Glomerular endothelial cell (primary cell): ENCODE results near the gene TIMM50. TPM values are rescaled to one million over a fixed set of nuclear protein-coding genes. Genes with fewer than 3 reads are reported as not detected.
"Not testable (repeated sequence)": the region's sequence is repeated elsewhere in the genome, so short reads cannot be mapped to it uniquely, and the experiment has no call there.

Experiments
- DNase-seq: peaks from one replicate; pipeline ENCODE4 v3.0.0-alpha.2; 2011; ENCODE audit warnings: low read depth, low spot score; ENCODE audit errors: extremely low read depth
- total RNA-seq: library from RNA; depleted of rRNA; stranded (reverse); fragments of >200 nt; gene quantifications from 2 replicates; pipeline ENCODE4 v1.2.3, GENCODE V29; 2015

Gene TIMM50
- 64.0 and 64.8 TPM in 2 replicates for total RNA-seq

DNA sequence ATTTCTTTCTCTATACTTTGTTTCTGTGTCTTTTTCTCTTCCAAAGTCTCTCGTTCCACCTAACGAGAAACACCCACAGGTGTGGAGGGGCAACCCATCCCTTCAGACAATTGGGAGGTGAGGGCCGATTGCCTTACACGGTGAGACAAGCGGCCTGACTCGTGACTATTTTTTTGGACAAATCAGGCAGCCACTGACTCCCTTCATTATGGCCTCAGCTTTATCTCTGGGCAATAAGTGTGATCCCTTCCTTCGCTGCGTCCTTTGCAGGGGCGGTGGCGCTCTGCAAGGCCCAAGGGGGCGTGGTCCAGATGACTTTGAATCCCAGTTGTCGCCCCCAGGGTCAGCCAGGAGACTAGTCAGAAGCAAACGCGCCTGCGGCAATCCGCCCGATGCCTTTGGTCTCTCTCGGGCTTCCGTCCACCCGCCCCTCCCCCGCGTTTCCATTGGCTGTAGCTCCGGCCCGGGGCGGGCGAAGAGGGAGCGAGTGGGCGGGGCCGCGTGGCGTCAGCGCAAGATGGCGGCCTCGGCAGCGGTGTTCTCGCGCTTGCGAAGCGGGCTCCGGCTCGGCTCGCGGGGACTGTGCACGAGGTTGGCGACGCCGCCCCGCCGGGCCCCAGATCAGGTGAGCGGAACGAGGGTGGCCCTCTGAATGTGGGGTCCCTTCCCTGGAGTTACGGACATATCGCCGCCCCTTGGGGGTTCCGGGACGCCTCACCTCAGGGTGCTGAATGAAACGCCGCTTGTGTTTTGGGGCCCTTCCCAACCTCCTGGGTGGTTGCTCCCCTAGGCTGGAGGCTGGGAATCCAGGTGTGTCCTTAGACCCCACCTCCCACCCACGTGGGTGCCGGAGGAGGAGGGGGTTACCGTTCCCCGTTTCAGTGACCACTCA is at the start of gene TIMM50:
TIMM50 (plus strand) TSS at position 502 of the 892 bp plus-strand sequence; CDS start at position 518, 16 bp downstream.
- DNase-seq, result peak; percentile 50

DNA sequence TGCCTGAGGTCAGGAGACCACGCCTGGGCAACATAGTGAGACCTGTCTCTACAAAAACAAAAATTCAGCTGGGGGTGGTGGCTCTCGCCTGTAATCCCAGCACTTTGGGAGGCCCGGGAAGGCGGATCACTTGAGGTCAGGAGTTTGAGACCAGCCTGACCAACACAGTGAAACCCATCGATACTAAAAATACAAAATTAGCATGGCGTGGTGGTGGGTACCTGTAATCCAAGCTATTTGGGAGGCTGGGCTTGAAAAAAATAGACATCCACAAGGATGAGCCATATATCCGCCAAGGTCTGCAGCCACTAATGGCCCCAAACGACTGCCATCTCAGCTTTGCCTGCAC is 48.0 kb upstream of the TIMM50 start:
- no peak for DNase-seq

DNA sequence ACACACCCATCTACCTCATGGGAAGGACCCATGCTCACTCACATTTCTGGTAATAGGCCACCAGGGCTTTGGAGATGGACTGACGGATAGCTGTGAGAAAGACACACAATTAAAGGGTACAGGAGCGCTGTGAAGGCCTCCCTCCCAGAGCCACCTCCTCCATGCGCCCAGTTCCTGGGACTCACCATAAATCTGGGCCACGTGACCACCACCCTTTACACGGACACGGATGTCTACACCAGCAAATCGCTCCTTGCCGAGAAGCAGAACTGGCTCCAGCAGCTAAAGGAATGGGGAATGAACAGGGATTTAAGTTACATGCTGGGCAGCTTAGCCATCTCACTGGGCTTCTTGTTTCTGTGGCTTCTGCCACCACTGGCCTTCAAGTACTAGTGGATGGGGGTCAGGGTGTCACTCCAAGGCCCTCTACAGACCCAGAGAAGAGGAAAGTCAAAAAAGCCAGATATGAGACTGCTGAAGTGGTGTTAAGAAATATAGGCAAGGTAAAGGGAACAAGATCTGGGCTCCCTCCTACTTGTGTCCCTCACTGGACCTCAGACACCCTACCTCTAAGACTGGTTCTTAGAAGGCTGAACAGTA is 47.1 kb upstream of the TIMM50 start:
- DNase-seq, result no peak

DNA sequence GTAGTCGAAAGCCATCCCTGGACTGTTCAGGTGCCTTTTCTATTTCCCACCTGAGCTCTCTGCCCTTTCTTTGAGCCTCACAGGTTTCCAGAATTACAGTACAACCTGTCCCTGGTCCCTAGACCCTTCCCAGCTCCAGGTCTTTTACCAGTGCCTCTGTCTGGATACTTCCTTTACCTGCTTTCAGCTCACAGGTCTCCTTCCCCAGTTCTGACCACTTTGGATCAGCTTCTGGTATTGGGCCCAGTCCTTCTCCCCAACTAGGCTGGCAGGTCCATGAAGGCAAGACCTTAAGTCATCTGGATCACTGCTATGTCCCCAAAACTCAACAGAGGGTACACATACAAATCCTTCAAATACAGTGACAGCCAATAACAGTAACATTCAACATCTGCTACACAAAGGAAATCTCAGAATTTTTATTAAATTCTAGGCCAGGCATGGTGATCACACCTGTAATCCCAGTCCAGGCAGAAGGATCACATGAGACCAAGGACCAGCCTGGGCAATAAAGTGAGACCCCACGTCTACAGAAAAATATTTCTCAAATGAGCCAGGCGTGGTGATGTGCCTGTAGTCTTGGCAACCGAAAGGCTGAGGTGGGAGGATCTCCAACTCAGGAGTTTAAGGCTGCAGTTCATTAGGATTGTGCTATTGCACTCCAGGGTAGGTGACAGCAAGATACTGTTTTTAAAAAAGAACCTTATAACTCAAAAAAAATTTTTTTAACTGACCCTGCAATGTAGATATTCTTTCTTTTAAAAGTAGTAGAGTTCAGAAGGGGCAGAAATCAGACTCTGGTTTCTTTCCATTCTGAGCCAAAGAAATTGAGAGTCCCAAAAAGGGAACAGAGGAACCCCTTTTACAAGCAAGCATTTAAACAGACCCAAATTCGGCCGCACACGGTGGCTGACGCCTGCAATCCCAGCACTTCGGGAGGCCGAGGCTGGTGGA is 46.2 kb upstream of the TIMM50 start:
- no peak for DNase-seq

DNA sequence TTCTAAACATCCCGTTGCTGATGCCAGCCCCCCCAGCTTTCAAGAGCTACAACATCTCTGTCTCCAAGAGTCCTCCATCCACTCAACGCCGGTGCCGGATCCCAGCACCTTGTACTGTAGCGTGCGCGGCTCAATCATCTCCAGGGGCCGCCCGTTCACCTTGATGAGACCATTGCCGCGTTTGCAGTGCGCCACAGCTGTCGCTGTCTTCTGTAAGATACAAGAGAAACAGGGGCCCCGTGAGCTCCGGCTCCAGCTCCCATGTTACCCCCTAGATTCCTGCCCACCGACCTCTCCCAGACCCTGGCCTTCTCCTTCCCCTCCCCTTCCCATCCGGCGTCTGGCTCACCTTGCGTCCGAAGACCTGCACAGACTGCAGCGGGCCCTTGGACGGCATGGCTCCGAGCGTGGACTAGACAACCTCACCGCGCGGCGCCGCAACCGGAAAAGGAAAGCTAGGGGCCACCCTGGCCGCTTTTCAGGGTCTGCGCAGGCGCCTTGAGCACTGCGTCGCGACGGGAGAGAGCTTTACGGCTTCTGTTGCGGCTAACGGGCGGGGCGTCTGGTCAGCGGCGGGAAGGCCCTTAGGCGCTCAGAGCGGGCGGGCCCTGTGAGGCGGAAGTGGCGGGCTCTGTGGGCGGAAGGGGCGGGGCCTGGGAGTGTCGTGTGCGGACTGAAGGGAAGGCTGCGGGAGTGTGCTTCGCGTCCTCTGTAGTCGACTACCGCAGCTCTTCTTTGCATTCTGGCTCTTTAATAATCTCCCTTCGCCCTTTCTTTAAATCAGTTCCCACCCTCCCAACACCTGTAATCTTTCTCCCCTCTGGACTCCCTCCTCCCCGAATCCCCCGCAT is 44.9 kb upstream of the TIMM50 start, which contains the start of gene RPS16:
RPS16 (minus strand) TSS at position 451 of the 851 bp plus-strand sequence; CDS start at position 397, 54 bp downstream.
- peak; percentile 65 for DNase-seq

DNA sequence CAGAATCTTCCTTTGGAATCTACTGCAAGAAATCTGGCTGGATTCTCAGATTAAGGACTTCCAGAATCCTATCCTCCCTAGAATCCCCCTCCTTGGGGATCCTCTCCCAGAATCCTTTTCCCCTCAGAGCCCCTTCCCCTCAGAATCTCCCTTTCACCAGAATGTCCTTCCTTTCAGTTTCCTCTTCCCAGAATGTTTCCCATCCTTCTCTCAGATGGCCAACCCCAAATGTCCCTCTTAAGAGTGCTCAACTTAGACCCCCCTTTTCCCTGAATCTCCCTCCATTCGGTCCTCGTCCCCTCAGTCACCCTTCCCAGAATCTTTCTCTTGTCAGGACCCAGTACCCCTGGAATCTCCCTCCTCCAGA is 44.3 kb upstream of the TIMM50 start:
- no peak for DNase-seq

DNA sequence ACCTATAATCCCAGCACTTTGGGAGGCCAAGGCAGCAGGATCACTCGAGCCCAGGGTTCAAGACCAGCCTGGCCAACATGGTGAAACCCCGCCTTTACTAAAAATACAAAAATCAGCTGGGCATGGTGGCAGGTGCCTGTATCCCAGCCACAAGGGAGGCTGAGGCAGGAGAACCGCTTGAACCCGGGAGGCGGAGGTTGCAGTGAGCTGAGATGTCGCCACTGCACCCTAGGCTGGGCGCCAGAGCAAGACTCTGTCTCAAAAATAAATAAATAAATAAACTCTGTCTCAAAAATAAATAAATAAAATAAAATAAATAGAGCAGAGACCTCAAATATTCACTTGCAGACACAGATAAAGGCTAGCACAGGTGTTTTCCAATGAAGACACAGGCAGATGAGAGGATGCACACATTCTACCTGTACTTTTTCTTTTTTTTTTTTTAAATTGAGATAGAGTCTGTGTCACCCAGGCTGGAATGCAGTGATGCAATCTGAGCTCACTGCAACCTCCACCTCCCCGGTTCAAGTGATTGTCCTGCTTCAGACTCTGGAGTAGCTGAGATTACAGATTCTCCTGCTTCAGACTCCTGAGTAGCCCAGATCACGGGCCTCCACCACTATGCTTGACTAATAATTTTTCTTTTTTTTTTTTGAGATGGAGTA is 42.2 kb upstream of the TIMM50 start:
- no peak for DNase-seq

DNA sequence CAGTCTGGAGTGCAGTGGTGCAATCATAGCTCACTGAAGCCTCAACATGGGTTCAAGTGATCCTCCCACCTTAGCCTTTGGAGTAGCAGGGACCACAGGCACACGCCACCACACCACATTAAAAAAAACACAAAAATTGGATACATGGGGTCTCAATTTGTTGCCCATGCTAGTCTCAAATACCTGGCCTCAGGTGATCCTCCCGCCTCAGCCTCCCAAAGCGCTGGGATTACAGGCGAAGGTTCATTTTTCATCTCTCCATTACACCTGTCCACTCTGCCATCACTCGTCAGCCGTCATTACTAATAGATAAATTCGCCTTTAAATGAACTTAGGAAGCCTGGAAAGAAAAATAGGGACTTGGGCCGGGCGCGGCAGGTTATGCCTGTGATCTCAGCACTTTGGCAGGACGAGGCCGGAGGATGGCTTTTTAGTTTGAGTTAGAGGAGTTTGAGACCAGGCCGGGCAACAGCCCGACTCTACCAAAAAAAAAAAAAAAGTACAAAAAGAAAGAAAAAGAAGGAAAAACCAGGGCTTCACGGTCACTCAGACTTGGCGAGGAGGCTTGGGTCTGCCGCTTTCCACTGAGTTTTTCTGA is 35.9 kb upstream of the TIMM50 start:
- no peak for DNase-seq

DNA sequence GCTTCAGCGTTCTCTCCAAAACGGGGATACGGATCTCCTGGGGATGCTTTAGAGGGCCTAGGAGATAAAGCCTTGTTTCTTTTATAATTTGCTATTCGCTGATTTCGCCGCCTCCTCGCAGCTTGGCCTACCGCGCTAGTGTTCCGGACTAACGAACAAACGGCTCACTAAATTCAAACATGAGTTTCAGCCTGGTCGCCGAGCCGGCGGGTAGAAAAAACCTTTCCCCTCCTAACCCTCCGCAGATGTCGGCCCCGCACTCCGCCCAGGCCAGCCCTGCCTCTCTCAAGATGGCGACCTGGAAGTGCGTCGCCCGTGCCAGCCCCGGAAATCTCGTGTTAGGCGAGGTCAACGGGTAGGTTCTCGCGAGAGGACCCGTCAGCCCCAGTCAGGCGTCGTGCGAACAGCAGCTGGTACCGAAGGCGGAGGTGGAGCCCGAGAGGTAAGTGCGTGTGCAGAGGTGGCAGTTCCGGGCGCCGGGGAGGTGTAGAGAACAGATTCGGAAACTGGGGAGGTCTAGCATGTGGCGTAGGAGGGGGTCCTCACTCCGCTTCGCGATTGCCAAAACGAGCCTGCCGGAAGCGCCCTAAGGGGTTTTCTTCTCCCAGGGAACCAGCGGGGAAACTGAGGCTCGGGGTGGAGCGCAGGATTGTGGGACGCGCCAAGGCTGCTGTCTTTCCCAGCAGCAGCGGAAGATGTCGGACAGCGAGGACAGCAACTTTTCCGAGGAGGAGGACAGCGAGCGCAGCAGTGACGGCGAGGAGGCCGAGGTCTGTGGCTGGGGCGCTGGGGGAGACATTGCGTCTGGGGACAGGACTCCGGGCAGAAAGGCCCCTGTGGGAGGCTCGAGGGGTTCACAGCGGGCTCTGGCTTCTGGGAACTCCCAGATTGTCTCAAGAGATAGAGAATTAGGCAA is 35.2 kb upstream of the TIMM50 start, which contains the start of gene SUPT5H:
SUPT5H (plus strand) TSS at position 387 of the 916 bp plus-strand sequence; CDS start at position 696, 309 bp downstream.
- DNase-seq, result peak; percentile 81

DNA sequence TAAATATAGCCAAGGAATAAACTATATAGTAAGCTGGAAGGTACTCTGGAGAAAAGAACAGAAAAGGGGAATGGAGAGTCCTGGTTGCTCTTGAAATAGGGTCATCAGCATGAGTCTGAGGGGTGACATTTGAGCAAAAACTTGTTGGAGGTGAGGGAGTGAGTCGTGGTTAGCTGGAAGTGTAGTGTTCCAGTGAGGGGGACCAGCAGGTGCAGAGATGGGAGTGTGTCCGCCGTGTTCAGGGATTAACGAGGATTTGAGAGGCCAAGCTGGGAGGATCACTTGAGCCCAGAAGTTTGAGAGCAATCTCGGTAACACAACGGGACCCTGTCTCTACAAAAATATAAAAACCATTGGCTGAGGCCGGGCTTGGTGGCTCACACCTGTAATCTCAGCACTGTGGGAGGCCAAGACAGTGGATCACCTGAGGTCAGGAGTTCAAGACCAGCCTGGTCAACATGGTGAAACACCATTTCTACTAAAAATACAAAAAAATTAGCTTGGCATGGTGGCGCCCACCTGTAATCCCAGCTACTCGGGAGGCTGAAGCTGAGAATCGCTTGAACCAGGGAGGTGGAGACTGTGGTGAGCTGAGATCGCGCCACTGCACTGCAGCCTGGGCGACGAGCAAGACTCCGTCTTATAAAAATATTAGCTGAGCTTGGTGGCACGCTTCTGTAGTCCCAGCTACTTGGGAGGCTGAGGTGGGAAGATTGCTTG is 34.1 kb upstream of the TIMM50 start:
- DNase-seq, result no peak

DNA sequence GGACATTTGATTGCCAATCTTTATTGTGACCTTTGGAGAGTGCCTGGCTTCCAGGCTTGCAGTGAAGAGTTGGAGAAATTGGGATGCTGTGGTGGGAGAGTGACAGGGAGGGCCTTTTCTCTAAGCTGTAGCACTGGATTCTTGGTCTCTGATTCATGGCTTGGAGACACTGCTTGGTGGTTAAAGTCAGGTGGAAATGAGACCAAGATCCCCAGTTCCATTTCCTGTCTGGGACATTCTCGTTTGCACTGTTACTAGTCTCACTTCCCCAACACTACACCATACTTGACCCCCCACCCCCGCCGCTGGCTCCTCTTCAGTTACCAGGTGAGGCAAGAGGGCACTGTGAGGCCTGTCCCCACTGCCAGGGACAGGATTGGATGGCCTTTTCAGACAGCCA is 32.4 kb upstream of the TIMM50 start:
- DNase-seq, result no peak

DNA sequence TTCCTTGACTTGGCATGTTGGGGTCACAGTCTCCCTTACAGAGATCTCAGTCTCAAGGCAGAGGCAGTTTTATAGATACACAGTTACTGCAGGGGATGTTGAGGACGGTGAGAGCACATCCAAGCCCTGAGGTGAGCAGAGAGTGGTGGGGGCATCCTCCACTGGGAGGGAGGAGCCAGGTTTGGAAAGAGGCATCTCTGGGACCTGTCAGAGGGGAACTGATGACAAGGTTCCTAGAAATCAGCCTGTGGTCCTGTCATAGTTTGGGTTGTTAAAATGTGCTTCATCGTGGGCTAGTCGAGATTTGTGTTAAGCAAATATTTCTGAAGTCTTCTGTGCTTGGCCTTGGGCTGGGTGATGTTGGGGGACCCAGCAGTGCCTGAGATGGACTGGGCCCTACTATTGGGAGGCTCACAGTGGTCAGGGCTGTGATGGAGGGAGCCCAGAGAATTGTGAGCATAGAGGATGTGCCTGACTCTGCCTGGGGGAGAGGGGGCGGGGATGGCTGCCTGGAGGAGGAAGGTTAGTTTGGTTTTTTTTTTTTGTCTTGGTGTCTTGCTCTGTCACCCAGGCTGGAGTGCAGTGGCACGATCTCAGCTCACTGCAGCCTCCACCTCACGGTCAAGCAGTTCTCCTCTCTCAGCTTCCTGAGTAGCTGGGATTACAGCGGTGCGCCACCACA is 31.4 kb upstream of the TIMM50 start:
- DNase-seq, result no peak

DNA sequence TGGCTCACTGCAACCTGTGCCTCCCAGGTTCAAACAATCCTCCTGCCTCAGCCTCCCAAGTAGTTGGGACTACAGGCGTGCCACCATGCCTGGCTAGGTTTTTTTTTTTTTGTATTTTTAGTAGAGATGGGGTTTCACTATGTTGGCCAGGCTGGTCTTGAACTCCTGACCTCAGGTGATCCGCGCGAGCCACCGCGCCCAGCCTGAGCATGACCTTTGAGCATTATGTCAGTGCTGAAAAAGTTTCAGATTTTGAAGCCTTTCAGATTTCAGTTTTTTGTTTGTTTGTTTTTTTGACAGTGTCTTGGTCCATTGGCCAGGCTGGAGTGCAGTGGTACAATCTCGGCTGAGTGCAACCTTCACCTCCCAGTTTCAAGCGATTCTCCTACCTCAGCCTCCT is 29.4 kb upstream of the TIMM50 start:
- not testable (repeated sequence) for DNase-seq

DNA sequence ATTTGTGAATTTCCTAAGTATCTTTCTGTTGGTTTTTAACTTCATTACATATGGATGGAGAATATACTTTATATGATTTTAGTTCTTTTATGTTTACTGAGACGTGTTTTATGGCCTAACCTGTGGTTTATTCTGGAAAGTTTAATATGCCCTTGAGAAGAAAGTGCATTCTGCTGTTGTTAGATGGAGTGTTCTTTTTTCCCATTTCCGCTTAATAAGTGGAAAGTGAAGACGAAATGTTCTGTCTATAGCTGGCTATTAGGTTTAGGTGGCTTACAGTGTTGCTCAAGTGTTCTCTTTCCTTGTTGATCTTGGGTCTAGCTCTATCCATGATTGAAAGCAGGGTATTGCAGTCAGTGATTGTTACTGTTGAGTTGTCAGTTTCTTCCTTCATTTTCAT is 17.2 kb upstream of the TIMM50 start:
- DNase-seq, result no peak

DNA sequence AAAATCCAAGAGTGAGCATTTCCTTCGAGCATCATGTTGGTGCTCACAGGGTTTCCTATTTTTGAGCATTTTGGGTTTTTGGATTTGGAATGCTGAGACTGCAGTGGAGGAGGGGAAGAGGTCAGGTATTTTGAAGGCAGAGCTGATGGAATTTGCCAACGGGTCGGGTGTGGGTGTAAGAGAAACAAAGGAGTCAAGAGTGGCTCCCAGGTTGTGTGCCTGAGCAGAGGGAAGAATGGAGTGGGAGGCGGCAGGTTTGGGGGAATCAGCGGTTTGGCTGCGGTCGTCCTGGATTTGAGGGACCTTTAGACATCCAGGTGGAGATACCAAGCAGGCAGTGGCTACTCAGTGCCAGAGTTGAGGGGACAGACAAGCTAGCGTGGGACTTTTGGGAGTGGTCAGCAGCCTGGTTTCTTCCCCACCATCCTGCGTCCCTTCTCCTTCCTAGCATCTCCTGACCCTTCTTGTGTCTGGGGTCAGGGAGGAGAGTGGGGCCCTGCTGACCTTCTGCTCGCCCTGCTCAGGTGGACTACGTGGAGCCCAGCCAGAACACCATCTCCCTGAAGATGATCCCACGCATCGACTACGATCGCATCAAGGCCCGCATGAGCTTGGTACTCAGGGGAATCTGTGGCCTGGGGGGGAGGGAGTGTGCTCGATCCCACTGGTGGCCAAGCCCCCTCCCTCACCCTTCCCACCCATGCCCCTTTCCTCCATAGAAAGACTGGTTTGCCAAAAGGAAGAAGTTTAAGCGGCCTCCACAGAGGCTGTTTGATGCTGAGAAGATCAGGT is 14.5 kb upstream of the TIMM50 start:
- no peak for DNase-seq

DNA sequence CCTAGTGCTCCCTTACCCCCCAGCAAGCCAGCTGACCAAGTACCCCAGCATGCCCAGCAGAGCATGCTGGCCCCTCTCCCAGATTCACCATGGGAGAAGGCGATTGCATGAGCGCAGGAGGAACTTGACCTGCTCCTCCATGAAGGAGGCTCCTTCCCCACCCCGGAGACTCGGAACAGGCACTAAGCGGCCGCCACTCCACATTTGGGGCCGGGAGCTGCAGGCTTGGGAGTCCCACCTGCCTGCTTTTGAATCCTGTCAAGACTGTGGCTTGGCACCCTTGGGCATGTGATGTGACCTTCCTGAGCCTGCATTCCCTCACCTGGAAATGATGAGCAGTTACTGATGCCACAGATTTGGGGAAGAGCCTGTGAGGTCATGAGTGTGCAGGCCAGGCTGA is 12.7 kb upstream of the TIMM50 start:
- DNase-seq, result no peak
